HepG2 (cell line): ENCODE results near the gene NDOR1. TPM values are rescaled to one million over a fixed set of nuclear protein-coding genes. Genes with fewer than 3 reads are reported as not detected.

Experiments
- ATM ChIP-seq: fragments of 450-650 bp; IDR thresholded peaks from 2 replicates; pipeline ENCODE4 v1.7.1; 2017; ENCODE audit warnings: mild to moderate bottlenecking, borderline replicate concordance
- CHD2 ChIP-seq: IDR thresholded peaks from 2 replicates; pipeline ENCODE4 v1.6.1; 2011; ENCODE audit warnings: low read depth, low read length, improper control_type of control experiment
- EEA1 ChIP-seq: sonication (generic); formaldehyde crosslinking; IDR thresholded peaks from 2 replicates; pipeline ENCODE4 v1.5.1; 2020; ENCODE audit warnings: mild to moderate bottlenecking, missing genetic modification reagents, borderline replicate concordance
- KDM4B ChIP-seq: sonication (generic); formaldehyde crosslinking; IDR thresholded peaks from 2 replicates; pipeline ENCODE4 v1.4.0; 2020; ENCODE audit warnings: missing genetic modification reagents
- MAF1 ChIP-seq: sonication (generic); formaldehyde crosslinking; IDR thresholded peaks from 2 replicates; pipeline ENCODE4 v1.5.0; 2020; ENCODE audit warnings: missing genetic modification reagents, borderline replicate concordance
- MTF2 ChIP-seq: sonication (generic); formaldehyde crosslinking; IDR thresholded peaks from 2 replicates; pipeline ENCODE4 v1.5.0; 2020; ENCODE audit warnings: missing genetic modification reagents, borderline replicate concordance
- NPAS2 ChIP-seq: sonication (generic); formaldehyde crosslinking; IDR thresholded peaks from 2 replicates; pipeline ENCODE4 v1.8.0; 2022; ENCODE audit warnings: mild to moderate bottlenecking, missing genetic modification reagents, borderline replicate concordance
- PITX1 ChIP-seq: sonication (generic); formaldehyde crosslinking; IDR thresholded peaks from 2 replicates; pipeline ENCODE4 v1.5.1; 2020; ENCODE audit warnings: mild to moderate bottlenecking, missing genetic modification reagents
- POLR2AphosphoS5 ChIP-seq: IDR thresholded peaks from 2 replicates; pipeline ENCODE4 v1.6.1; 2012; ENCODE audit warnings: low read depth, low read length
- RFX5 ChIP-seq: IDR thresholded peaks from 2 replicates; pipeline ENCODE4 v1.6.1; 2011; ENCODE audit warnings: low read depth, low read length, improper control_type of control experiment
- TARDBP ChIP-seq: sonication (generic); formaldehyde crosslinking; IDR thresholded peaks from 2 replicates; pipeline ENCODE4 v1.8.0; 2022; ENCODE audit warnings: mild to moderate bottlenecking, missing genetic modification reagents
- ZFP36 ChIP-seq: fragments of 150-350 bp; IDR thresholded peaks from 2 replicates; pipeline ENCODE4 v1.6.1; 2018; ENCODE audit warnings: borderline replicate concordance, low read length, low read depth; ENCODE audit not compliant: partially characterized antibody
- ZFX ChIP-seq: sonication (generic); formaldehyde crosslinking; IDR thresholded peaks from 2 replicates; pipeline ENCODE4 v1.4.0; 2020; ENCODE audit warnings: mild to moderate bottlenecking, low read depth, missing genetic modification reagents, moderate library complexity
- ZNF230 ChIP-seq: sonication (generic); formaldehyde crosslinking; IDR thresholded peaks from 2 replicates; pipeline ENCODE4 v1.4.0; 2020; ENCODE audit warnings: mild to moderate bottlenecking, missing genetic modification reagents
- ZNF335 ChIP-seq: sonication (generic); formaldehyde crosslinking; IDR thresholded peaks from 2 replicates; pipeline ENCODE4 v1.4.0; 2020; ENCODE audit warnings: missing genetic modification reagents
- ZNF367 ChIP-seq: sonication (generic); formaldehyde crosslinking; IDR thresholded peaks from 2 replicates; pipeline ENCODE4 v1.4.0; 2020; ENCODE audit warnings: missing genetic modification reagents, borderline replicate concordance
- ZNF652 ChIP-seq: IDR thresholded peaks from 2 replicates; pipeline ENCODE4 v1.6.1; 2016; ENCODE audit warnings: low read depth, borderline replicate concordance
- ZNF737 ChIP-seq: sonication (generic); formaldehyde crosslinking; IDR thresholded peaks from 2 replicates; pipeline ENCODE4 v1.5.0; 2020; ENCODE audit warnings: missing genetic modification reagents, mild to moderate bottlenecking, borderline replicate concordance
- polyA plus RNA-seq, 8 experiments: library from polyadenylated mRNA; depleted of rRNA in 3 of 8; stranded (reverse) in 7 of 8; unstranded in 1 of 8; fragments of >200 nt; fragmentation: Illumina TruSeq in 4 of 8; extraction: Trizol in 4 of 8; gene quantifications; 2 replicates each; pipeline versions ENCODE4 v1.2.1 to v1.2.3, GENCODE V29; 2011 to 2016; ENCODE audit warnings: low read depth in 4 of 8, missing spikeins in 1 of 8, mixed read lengths in 1 of 8; ENCODE audit not compliant: insufficient read depth in 1 of 8
- total RNA-seq, 5 experiments: library from RNA; depleted of rRNA; stranded (reverse); fragments of >200 nt; fragmentation: Illumina TruSeq; extraction: Trizol; gene quantifications; 2 replicates each; pipeline ENCODE4 v1.2.3, GENCODE V29; 2016; ENCODE audit warnings: low read depth in 1 of 5
- TF ChIP-seq, protein P1 (sequence below): sonication (generic); formaldehyde crosslinking; IDR thresholded peaks from 2 replicates; pipeline ENCODE4 v1.8.0; 2022; ENCODE audit warnings: missing genetic modification reagents, low read depth, mild to moderate bottlenecking, borderline replicate concordance
- TF ChIP-seq, protein P2 (sequence below): sonication (generic); formaldehyde crosslinking; IDR thresholded peaks from 2 replicates; pipeline ENCODE4 v1.4.0; 2020; ENCODE audit warnings: low read depth, mild to moderate bottlenecking, missing genetic modification reagents
- TF ChIP-seq, protein P3 (sequence below): sonication (generic); formaldehyde crosslinking; IDR thresholded peaks from 2 replicates; pipeline ENCODE4 v1.4.0; 2020; ENCODE audit warnings: mild to moderate bottlenecking, missing genetic modification reagents
- TF ChIP-seq, protein P4 (sequence below): sonication (generic); formaldehyde crosslinking; IDR thresholded peaks from 2 replicates; pipeline ENCODE4 v1.4.0; 2020; ENCODE audit warnings: missing genetic modification reagents
- TF ChIP-seq, protein P5 (sequence below): IDR thresholded peaks from 2 replicates; pipeline ENCODE4 v1.6.1; 2016; ENCODE audit warnings: missing biosample characterization, missing genetic modification reagents, low read depth
- TF ChIP-seq, protein P6 (sequence below): sonication (generic); formaldehyde crosslinking; IDR thresholded peaks from 2 replicates; pipeline ENCODE4 v1.8.1; 2023; ENCODE audit warnings: mild to moderate bottlenecking, missing genetic modification reagents

Gene NDOR1
- total and polyA plus RNA-seq, 2 of the 13 experiments (the other 11 are each of a cell fraction or from before 2014, with no cell fraction given): 3.6 to 8.7 TPM

DNA sequence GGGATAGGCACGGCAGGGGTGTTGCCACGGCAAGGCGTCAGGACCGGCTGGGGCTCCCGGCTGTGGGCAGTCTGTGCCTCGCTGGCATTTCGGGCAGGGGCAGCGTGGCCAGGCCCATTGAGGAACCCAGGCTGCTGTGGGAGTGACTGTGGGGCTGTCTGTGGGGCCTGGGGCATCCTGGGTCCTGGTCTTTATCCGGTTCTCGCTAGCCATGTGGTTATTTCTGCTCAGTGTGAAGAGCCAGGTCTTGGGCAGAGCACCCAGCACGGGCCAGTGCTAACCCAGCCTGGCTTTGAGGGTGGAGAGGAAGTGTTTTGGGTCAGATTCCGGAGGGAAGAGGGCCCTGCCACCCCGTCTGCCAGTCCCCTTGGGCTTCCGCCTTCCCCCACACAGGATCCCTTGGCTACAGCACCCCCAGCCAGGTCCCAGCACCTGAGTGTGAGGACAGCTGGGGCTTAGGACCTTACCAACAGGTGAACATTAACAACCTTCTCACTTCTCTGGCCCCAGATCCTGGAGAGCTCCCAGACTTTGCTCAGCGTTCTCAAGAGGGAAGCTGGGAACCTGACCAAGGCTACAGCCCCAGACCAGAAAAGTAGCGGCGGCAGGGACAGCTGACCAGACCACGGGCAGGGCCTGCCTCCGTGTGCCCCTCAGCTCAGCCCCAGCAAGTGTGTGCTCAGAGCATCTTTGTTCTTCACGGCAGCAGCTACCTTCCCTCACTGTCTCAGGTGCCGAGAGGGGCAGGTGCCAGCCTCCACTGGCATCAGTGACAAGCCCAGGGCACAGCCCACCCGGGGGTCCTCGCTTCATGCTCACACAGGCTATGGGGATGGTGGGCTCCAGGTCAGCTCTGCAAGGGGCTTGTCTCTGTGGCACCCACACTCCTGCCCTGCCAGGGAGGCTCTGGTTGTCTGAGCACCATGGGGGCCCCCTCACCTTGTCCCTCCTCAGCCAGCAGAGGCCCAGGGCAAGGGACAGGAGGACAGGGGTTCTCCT, 15.9 kb upstream of the NDOR1 start (continued):
- no peak for TF ChIP-seq KDM4B (CRISPR knock-in tag)
- TF ChIP-seq, protein P1, sequence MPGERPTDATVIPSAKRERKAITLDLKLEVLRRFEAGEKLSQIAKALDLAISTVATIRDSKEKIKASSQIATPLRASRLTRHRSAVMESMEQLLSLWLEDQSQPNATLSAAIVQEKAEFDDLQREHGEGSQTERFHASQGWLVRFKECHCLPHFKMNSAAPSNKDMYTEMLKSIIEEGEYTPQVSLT: no peak
- no peak for TF ChIP-seq NPAS2
- TF ChIP-seq, protein P2, sequence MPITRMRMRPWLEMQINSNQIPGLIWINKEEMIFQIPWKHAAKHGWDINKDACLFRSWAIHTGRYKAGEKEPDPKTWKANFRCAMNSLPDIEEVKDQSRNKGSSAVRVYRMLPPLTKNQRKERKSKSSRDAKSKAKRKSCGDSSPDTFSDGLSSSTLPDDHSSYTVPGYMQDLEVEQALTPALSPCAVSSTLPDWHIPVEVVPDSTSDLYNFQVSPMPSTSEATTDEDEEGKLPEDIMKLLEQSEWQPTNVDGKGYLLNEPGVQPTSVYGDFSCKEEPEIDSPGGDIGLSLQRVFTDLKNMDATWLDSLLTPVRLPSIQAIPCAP (CRISPR knock-in tag): no peak
- TF ChIP-seq, protein P3, sequence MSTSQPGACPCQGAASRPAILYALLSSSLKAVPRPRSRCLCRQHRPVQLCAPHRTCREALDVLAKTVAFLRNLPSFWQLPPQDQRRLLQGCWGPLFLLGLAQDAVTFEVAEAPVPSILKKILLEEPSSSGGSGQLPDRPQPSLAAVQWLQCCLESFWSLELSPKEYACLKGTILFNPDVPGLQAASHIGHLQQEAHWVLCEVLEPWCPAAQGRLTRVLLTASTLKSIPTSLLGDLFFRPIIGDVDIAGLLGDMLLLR (CRISPR knock-in tag): no peak
- peak; percentile 49; the same call in 1 of the 2 replicates for TF ChIP-seq PITX1
- no peak for TF ChIP-seq ZNF652
- TF ChIP-seq POLR2AphosphoS5: peak; percentile 31; the same call in 1 of the 2 replicates
- TF ChIP-seq, protein P4, sequence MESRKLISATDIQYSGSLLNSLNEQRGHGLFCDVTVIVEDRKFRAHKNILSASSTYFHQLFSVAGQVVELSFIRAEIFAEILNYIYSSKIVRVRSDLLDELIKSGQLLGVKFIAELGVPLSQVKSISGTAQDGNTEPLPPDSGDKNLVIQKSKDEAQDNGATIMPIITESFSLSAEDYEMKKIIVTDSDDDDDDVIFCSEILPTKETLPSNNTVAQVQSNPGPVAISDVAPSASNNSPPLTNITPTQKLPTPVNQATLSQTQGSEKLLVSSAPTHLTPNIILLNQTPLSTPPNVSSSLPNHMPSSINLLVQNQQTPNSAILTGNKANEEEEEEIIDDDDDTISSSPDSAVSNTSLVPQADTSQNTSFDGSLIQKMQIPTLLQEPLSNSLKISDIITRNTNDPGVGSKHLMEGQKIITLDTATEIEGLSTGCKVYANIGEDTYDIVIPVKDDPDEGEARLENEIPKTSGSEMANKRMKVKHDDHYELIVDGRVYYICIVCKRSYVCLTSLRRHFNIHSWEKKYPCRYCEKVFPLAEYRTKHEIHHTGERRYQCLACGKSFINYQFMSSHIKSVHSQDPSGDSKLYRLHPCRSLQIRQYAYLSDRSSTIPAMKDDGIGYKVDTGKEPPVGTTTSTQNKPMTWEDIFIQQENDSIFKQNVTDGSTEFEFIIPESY (CRISPR knock-in tag): no peak
- TF ChIP-seq ZNF367: no peak
- TF ChIP-seq MAF1 (CRISPR knock-in tag): no peak
- TF ChIP-seq ZNF230: no peak
- TF ChIP-seq RFX5: no peak
- TF ChIP-seq CHD2: no peak
- TF ChIP-seq ZNF335 (CRISPR knock-in tag): no peak
- TF ChIP-seq, protein P5, sequence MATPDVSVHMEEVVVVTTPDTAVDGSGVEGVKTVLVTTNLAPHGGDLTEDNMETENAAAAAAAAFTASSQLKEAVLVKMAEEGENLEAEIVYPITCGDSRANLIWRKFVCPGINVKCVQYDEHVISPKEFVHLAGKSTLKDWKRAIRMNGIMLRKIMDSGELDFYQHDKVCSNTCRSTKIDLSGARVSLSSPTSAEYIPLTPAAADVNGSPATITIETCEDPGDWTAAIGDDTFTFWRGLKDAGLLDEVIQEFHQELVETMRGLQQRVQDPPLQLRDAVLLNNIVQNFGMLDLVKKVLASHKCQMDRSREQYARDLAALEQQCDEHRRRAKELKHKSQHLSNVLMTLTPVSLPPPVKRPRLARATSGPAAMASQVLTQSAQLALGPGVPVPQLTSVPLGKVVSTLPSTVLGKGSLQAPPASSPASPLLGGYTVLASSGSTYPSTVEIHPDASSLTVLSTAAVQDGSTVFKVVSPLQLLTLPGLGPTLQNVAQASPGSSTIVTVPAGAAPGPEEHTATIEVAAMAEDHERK (CRISPR knock-in tag): no peak
- TF ChIP-seq, protein P6, sequence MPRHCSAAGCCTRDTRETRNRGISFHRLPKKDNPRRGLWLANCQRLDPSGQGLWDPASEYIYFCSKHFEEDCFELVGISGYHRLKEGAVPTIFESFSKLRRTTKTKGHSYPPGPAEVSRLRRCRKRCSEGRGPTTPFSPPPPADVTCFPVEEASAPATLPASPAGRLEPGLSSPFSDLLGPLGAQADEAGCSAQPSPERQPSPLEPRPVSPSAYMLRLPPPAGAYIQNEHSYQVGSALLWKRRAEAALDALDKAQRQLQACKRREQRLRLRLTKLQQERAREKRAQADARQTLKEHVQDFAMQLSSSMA (CRISPR knock-in tag): no peak
- TF ChIP-seq ZNF737 (CRISPR knock-in tag): no peak
- TF ChIP-seq ZFP36: no peak
- TF ChIP-seq TARDBP (CRISPR knock-in tag): no peak
- no peak for TF ChIP-seq EEA1 (CRISPR knock-in tag)
- TF ChIP-seq MTF2: no peak
- no peak for TF ChIP-seq ATM
- TF ChIP-seq ZFX (CRISPR knock-in tag): no peak
